Right ventricle myocardium inferior (tissue), 1 donor: ENCODE results near the gene TTYH1. TPM values are rescaled to one million over a fixed set of nuclear protein-coding genes. Genes with fewer than 3 reads are reported as not detected.

ENCODE experiments used
- ATAC-seq: fragments of 200-7000 bp; cut with Tn5 transposase; one replicate; pipeline ENCODE4 v1.9.1; 2020; ENCODE audit warnings: mild to moderate bottlenecking, moderate library complexity
- DNase-seq: peaks from one replicate; pipeline ENCODE4 v3.0.0; 2021; ENCODE audit errors: missing footprints
- intact Hi-C: fragments of 100-400 bp; cut with DNase I; formaldehyde crosslinking; loops from one replicate; pipeline ENCODE4 v1.11.0; 2022
- total RNA-seq: library from RNA; stranded (reverse); fragmentation: NEBNext Ultra II Directional; extraction: Animal tissue kit (Norgen Biotek cat#: 25700); gene quantifications from one replicate; pipeline ENCODE4 v1.2.1, GENCODE V29; 2021
- donor health status: DM: no; HTN: yes; CAD: no; lungs with severe emphysema.

Gene TTYH1
- total RNA-seq, 1 donor from 2014 or later = 2.8 TPM

DNA sequence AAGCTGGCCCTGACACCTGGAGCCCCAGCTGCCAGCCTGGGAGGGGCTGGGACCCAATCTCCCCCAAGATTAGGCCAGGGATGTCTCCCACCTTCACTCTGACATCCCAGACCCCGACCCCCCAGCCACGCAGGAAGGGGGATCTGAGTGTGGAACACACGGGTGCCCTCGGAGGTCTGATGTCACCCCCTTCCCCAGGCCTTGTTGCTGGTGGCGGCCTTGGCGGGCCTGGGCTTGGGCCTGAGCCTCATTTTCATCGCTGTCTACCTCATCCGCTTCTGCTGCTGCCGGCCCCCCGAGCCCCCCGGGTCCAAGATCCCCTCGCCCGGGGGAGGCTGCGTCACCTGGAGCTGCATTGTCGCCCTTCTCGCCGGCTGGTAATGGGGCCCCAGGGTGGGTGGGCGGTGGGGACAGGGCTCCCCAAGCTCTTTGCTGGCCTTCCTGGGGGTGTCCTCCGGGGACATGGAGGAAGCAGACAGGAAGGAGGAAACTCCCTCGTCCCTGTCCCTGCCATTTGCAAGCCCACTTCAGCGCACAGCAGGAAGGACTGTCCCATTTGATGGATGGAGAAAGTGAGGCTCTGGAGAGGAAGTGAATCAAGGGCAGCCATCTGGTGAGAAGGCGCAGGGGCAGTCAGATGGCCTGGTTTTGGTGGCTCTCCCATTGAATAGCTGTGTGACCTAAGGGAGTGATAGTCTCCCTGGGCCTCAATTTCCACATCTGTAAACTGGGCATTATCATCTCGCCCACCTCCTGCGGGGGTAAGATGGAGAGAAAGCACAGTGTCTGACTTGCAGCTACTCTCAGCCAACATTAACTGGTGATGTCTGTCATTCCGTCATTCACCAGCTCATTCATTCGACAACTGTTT is 3.9 kb downstream of the TTYH1 start:
- ATAC-seq (no peak), DNase-seq (no peak)
- intact Hi-C loops = no loop called here

DNA sequence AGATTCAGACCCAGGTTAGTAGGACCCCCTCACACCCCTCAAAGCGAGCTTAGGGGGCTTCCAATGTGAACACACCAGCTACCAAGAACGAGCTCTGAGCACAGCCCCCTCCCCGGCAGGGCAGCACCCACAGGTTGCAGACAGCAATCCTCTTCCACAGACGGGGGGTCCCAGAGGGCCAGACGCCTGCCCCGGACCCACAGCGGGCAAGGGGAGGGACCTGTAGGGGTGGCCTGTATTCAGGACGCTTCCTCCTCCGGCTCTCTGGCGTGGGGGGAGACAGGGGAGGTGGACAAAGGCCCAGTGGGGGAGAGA is 4.8 kb downstream of the TTYH1 start:
- intact Hi-C loops = no loop called here
- ATAC-seq = no peak

DNA sequence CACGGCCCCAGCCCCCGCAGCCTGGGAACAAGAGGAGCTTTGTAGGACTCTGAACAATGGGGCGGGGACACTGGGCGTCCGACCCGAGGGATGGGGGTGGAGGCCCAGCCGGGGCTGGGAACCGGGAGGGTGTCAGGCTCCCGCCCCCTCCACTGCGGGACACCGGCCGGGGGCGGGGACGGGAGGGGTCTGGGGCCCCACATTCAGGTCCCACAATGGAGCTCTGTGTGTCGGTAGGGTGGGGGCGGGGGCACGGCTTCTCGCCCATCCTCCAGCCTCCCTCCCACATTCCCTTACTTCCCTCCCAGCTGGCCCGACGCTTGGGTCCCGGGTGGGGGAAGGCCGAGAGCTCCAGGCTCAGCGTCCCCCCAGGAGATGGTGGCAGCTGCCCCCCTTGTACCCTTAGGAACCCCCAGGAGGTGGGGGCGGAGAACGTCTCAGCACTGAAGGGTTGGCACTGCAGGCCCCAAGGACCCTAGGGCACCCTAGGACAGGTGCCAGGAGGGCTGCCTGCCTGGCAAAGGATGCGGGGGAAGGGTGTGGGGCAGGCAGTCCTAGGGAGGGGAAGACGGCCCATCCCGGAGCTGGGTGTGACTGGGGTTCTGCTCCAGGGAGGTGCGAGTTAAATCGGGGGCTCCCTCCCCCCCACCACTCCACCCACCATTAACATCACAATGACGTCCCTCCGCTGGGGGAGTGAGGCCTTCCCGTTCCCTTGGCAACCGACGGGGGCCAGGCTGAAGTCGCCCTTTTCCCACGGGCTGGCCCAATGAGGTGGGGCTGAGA is 5.3 kb downstream of the TTYH1 start:
- intact Hi-C loops = no loop called here
- ATAC-seq (peak; percentile 65), DNase-seq (peak; percentile 73)

More for the DNA sequence above, 4.8 kb downstream of the TTYH1 start:
- no peak for DNase-seq

- intact Hi-C loops = no loop called here
- ATAC-seq = no peak
Observed at GRCh38 chr19:54421169-54421516, 5.9 kb downstream of the TTYH1 start.

GRCh38 chr19:54421521-54421920 is 6.3 kb downstream of the TTYH1 start:
- ATAC-seq (no peak), DNase-seq (no peak)
- intact Hi-C loops = no loop called here

More at GRCh38 chr19:54421169-54421516, 5.9 kb downstream of the TTYH1 start:
- no peak for DNase-seq

DNA sequence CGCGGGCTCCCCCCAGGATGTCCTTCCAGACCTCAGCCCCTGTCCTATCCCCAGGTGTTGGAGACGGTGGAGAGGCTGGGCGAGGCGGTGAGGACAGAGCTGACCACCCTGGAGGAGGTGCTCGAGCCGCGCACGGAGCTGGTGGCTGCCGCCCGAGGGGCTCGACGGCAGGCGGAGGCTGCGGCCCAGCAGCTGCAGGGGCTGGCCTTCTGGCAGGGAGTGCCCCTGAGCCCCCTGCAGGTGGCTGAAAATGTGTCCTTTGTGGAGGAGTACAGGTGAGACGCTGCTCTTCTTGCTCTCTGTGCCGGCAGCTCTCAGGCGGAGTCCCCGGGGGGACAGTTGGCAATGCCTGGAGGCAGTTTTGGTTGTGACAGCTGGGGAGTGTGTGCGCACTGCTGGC is 6.9 kb downstream of the TTYH1 start:
- intact Hi-C loops = no loop called here
- no peak for DNase-seq
- no peak for ATAC-seq

GRCh38 chr19:54424201-54424600 is 8.9 kb downstream of the TTYH1 start:
- intact Hi-C loops = no loop called here
- no peak for DNase-seq
- no peak for ATAC-seq

DNA sequence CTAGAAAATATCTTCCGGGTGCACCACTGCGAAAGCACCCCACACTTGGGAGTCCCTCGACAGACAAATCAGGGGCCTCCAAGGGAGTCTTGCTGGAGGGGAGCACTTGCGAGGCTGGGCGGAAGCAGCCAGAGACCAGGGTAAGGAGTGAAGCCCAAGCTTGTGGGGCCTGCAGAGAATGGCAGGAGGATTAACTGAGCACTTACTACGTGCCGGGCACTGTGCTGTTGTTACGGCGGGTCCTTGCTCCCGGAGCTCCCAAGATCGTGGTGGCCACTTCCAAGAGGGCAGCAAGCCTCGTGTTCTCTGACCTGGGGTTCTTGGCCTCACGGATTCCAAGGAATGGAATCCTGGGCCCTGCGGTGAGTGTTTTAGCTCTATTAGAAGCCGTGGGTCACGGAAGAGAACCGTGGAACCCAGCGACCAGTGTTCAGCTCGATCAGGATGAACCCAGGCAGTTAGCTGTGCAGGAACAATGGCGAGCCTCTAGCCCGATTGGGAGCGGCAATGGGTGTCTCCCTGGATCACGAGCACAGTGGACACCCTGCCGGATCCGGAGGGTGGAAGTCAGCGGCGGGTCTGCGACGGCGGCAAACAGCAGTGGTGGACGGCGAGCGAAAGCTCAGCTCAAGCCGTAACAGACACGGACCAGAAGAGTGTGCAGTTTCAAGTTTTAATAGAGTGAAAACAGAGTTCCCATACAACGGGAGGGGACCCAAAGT is 9.6 kb downstream of the TTYH1 start:
- no peak for DNase-seq

GRCh38 chr19:54425382-54425723 is 10.1 kb downstream of the TTYH1 start:
- ATAC-seq (no peak), DNase-seq (no peak)
- intact Hi-C loops = no loop called here

More for the DNA sequence above, 9.6 kb downstream of the TTYH1 start:
- intact Hi-C loops = no loop called here
- no peak for ATAC-seq

GRCh38 chr19:54426291-54426931 is 11.1 kb downstream of the TTYH1 start:
- intact Hi-C loops = no loop called here
- no peak for ATAC-seq

GRCh38 chr19:54427586-54427985 is 12.3 kb downstream of the TTYH1 start:
- no peak for ATAC-seq

More at GRCh38 chr19:54426291-54426931, 11.1 kb downstream of the TTYH1 start:
- no peak for DNase-seq

GRCh38 chr19:54428323-54429175 is 13.3 kb downstream of the TTYH1 start:
- intact Hi-C loops = no loop called here
- no peak for DNase-seq
- ATAC-seq = no peak

More at GRCh38 chr19:54427586-54427985, 12.3 kb downstream of the TTYH1 start:
- intact Hi-C loops = no loop called here
- DNase-seq = no peak

DNA sequence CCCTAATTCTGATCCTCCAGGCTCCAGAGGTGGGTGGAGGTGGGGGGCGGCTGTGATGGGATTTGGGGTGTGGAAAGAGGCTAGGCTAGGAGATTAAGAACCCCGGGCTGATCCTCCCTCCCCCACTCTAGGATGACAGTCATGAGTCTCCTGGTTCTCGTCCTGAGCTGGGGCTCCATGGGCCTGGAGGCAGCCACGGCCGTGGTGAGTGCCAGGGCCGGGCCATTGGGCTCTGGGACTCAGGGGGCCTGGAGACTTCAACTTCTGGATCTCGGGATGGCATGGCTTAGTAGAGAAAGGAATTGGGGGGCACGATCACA is 13.9 kb downstream of the TTYH1 start:
- intact Hi-C loops = no loop called here

DNA sequence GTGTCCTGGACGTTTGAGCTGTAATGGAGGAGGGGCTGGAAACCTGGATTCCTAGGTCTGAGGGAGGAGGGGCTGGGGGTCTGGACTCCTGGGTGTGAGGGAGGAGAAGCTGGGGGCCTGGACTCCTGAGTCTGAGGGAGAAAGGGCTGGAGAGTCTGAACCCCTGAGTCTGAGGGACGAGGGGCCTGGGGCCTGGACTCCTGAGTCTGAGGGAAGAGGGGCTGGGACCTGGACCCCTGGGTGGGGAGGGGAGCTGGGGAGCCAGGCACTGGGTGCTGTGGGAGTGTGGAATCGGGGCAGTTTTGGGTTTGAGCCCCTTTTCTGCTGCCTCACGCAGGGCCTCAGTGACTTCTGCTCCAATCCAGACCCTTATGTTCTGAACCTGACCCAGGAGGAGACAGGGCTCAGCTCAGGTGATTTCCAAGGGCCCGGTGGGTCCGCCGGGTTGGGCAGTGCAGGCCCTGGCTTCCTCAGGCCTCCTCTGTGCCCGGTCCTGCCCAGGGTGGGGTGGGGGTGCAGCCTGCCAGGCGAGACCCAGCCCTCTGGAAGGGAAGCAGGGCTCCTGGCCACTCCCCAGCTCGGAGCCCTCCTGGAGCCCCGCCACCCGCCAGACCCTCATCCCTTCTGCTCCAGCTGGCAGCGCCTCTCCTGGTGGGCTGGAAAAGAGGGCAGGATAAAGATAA is 14.4 kb downstream of the TTYH1 start:
- ATAC-seq (no peak), DNase-seq (no peak)
- intact Hi-C loops = loop anchor here (5.0 kb wide), 1 partner anchor 48 kb away; no protein-coding TSS in a partner anchor

More for the DNA sequence above, 13.9 kb downstream of the TTYH1 start:
- ATAC-seq (no peak), DNase-seq (no peak)

- DNase-seq = no peak
- peak; percentile 64 for ATAC-seq
- intact Hi-C loops = loop anchor here (5.0 kb wide), 1 partner anchor 47 kb away; no protein-coding TSS in a partner anchor
Observed at GRCh38 chr19:54430306-54431254, 15.3 kb downstream of the TTYH1 start.

DNA sequence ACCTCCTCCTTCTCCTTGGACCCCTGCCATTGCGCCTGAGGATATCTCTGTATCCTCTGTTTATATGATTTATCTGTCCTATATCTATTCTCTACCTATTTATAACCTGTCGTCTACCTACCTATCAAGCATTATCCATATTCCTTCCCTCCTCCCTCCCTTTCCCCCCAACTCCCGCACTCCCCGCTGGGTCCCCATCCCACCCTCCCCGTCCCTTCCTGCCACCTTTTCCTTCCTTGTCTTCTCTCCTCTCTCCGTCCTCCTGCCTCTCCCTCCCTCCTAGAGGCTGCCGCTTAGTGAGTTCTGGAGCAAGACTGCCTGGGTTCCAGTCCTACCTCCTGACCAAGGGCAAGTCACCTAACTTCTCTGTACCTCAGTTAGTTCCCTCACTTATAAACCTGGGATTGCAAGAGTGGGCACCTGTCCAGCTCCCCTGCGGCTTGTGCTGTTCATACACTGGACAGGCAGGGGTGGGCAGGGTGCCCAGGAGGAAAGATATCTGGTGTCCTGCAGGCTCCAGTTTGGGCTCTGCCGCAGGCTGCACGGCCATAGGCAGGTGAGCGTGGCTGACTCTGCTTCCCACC is 16.1 kb downstream of the TTYH1 start:
- no peak for DNase-seq
- intact Hi-C loops = loop anchor here (5.0 kb wide), 1 partner anchor 46 kb away; no protein-coding TSS in a partner anchor
- ATAC-seq = peak; percentile 14
